NCI-H526 treated with DMSO at 0.1 percent for 48 hours (cell line): ENCODE measurements around the gene ATP7B.
A peak's percentile ranks its signal among the peaks of the same experiment; 100 is the strongest.
"Not testable (repeated sequence)": the region's sequence is repeated elsewhere in the genome, so short reads cannot be mapped to it uniquely, and the experiment has no call there.

Experiments used
- DNase-seq: peaks from one replicate; lab custom pipeline; 2025; lab: John Stamatoyannopoulos, UW

Gene ATP7B

GRCh38 chr13:51922771-51923480, 88.3 kb downstream of the ATP7B start:
- DNase-seq, result no peak

- DNase-seq, result no peak
Observed at GRCh38 chr13:51921790-51922740, 89.2 kb downstream of the ATP7B start.

- no peak for DNase-seq
Observed at GRCh38 chr13:51920786-51921185, 90.5 kb downstream of the ATP7B start.

GRCh38 chr13:51920267-51920666, 91.0 kb downstream of the ATP7B start:
- no peak for DNase-seq

GRCh38 chr13:51919531-51919930, 91.7 kb downstream of the ATP7B start:
- DNase-seq, result no peak

GRCh38 chr13:51916962-51917361, 94.3 kb downstream of the ATP7B start:
- no peak for DNase-seq

GRCh38 chr13:51916051-51916818, 95.0 kb downstream of the ATP7B start:
- no peak for DNase-seq

- DNase-seq, result no peak
Observed at GRCh38 chr13:51914137-51914493, 97.1 kb downstream of the ATP7B start.

- no peak for DNase-seq
Observed at GRCh38 chr13:51913421-51914136, 97.7 kb downstream of the ATP7B start.

GRCh38 chr13:51912511-51913225, 98.6 kb downstream of the ATP7B start:
- no peak for DNase-seq

- peak; percentile 57 for DNase-seq
Observed at GRCh38 chr13:51912091-51912490, 99.2 kb downstream of the ATP7B start.

- no peak for DNase-seq
Observed at GRCh38 chr13:51910508-51910907, 100.7 kb downstream of the ATP7B start.

- DNase-seq, result not testable (repeated sequence)
Observed at GRCh38 chr13:51909265-51909664, 102.0 kb downstream of the ATP7B start.

GRCh38 chr13:51907040-51907732, 104.1 kb downstream of the ATP7B start:
- DNase-seq, result no peak

GRCh38 chr13:51906581-51906980, 104.7 kb downstream of the ATP7B start:
- no peak for DNase-seq

- no peak for DNase-seq
Observed at GRCh38 chr13:51905787-51906186, 105.5 kb downstream of the ATP7B start.

- no peak for DNase-seq
Observed at GRCh38 chr13:51902776-51903175, 108.5 kb downstream of the ATP7B start.

GRCh38 chr13:51900471-51900870, 110.8 kb downstream of the ATP7B start:
- DNase-seq, result peak; percentile 38

GRCh38 chr13:51895906-51896888, 115.1 kb downstream of the ATP7B start:
- peak; percentile 37 for DNase-seq
